HS-27A (cell line): ENCODE results near the gene MPC2.

Source experiments
- DNase-seq: peaks from one replicate; pipeline ENCODE4 v3.0.0-alpha.2; 2012; ENCODE audit warnings: low read depth, missing footprints

Gene MPC2

DNA sequence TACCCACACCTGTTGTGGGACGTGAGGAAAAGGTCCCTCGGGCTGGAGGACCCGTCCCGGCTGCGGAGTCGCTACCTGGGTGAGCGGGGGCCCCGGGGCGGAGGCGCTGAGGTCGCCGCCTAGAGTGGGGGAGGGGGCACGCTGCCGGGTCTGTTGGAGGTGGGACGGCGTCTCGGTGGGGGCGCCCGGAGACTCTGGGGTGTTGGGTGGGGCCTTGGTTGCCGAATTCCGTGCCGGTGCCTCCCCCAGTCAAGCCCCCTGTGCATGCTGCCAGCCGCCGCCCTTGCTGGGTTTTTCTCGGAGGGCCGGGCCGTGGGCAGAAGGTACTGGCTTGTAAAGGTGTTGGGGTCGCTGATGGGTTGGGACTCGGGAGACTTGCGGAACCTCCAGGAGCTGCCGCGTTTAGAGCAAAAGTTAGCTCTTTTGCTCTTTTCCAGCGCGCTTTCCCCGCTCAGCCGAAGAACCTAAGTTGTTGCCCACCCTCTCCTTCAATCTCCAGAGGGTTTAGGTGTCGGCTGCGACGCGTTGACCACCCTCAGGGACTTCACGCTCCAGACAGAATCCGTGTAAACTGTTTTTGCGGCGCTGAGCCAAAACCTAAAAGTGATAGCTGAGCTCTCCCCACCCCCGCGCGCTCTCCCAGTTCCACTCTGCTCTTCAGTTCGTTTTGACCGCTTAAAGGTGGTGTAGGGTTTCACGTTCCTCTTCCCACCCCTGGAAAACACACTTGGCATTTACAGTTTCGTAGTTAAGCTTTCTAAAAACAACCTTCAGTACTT, at the start of gene MPC2:
TSS of gene MPC2 (minus strand) at position 143 of the 779 bp plus-strand sequence. CDS start 1,231 bp downstream, outside the sequence.
- DNase-seq = peak; percentile 52

DNA sequence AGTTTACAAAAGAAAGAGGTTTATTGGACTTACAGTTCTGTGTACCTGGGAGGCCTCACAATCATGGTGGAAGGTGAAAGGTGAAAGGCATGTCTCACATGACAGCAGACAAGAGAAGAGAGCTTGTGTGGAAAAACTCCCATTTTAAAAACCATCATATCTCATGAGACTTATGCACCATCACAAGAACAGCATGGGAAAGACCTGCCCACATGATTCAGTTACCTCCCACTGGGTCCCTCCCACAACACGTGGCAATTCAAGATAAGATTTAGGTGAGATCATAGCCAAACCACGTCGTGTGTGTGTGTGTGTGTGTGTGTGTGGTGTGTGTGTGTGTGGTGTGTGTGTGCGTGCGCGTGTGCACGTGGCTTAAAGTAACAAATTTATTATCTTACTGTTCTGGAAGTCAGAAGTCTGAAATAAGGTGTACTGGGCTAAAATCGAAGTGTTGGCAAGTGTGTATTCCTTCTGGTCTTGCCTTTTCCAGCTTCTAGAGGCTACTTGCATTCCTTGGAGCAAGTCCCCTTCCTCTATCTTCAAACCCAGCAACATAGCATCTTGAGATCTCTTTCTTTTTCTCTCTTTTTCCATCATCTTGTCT, 48.1 kb upstream of the MPC2 start:
- DNase-seq = no peak

DNA sequence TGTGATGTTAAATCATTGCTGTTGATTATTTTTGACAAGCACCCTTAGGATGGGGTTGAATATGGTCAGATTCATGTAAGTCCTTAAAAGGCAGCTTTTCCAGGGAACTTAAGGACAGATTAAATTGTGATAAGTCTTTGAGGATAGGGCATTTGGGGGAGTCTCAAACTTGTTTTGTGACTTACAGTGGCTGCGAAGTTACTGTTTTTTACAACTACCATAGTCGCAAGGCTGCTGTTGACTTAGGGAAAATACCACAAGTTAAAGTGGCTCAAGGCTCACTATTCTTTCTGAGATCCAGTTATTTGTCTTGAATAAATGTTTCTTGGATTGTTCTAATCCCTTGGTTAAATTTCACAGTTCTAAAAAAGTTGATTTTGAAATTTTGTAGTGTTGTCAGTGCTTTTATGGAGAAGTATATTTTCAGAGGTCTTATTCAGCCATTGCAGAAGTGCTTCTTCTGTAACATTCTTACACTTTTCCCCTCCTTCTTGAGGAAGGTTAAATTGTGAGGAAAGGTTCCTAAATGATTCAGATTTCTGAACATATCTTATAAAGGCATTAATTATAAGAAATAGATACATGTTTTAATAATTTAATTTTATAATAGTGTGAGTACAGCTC, 47.0 kb upstream of the MPC2 start:
- DNase-seq = no peak

DNA sequence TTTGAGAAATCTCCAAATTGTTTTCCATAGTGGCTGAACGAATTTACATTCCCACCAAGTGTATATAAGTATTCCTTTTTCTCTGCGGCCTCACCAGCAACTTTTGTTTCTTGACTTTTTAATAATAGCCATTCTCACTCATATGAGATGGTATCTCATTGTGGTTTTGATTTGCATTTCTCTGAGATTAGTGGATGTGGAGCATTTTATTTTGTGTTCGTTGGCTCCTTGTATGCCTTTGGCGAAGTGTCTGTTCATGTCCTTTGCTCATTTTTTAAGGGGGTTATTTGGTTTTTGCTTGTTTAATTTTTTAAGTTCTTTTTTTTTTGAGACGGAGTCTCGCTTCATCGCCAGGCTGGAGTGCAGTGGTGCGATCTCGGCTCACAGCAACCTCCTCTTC, 45.1 kb upstream of the MPC2 start:
- DNase-seq = no peak

DNA sequence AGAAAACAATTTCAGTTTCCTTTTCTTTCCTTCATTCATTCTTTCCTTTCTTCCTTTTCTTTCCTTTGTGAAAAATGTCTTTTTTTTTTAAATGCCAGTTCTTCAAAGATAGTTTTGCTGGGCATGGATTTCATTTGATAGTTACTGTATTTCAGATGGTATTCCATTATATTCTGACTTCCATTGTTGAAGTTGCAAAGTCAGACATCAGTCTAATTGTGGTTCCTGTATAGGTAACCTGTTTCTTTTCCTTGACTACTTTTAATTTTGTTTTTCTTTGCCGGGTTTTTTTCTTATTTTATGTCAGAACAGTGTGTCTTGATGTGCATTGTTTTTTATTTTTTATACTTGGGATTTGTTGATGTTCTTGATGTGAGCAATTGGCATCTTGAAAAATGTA, 40.4 kb upstream of the MPC2 start:
- DNase-seq = no peak

DNA sequence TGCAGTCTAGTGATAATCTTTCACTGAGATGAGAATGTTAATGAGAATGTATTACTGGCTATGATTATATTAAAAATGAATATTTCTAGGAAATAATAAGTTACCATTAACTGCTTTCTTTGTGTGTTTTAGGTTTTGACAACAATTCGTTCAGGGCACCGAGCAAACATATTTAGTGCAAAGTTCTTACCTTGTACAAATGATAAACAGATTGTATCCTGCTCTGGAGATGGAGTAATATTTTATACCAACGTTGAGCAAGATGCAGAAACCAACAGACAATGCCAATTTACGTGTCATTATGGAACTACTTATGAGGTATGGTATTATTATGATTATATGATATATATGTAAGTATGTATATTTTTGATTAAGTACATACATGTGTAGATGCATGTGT, 37.8 kb upstream of the MPC2 start:
- DNase-seq = no peak

DNA sequence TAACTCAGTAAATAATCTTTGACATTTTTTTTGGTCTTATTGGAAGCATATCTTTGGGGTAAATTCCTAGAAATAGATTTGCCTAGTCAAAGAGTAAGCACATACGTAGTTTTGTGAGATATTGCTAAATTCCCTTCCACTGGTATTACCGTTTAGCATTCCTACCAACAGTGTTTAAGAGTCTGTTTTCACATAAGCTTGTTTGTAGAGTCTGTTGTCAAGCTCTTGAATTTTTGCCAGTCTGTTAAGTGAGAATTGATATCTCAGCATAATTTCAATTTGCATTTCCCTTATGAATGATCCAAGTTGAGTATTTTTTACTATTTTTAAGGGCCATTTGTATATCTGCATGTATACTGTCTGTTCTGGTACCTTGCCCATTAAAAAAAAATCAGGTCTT, 37.0 kb upstream of the MPC2 start:
- DNase-seq = no peak

DNA sequence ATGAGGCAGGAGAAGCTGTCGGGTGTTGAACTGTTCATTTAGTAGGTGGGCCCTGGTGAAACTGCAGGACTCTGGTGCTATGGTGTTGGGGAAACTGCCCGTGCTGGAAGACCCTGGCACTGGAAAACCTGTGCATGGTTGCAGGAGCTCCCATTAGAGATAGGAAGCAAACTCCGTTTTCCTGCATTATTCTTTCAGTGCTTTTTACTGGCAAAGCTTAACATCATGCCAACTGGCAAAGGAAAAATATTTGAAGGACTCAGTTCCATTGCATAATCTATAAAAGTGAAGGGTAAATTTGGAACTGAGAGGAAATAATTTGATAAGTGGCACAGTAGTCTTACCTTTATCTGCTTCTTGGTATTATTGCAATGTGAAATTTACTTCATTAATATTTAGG, 31.7 kb upstream of the MPC2 start:
- no peak for DNase-seq

DNA sequence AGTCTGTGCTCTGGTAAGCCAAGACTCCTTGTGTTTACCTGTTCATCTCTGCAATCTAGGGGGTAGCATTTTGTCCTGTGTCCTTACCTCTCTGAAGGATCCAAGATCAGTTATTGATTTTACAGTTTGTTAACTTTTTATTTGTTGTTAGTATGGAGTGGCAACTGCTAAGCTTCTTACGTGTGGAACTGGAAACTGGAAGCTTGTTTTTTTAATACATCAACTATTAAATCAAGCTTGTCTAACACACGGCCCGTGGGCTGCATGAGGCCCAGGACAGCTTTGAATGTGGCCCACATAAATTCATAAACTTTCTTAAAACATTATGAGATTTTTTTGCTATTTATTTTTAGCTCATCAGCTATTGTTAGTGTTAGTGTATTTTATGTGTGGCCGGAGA, 29.2 kb upstream of the MPC2 start:
- DNase-seq = no peak

DNA sequence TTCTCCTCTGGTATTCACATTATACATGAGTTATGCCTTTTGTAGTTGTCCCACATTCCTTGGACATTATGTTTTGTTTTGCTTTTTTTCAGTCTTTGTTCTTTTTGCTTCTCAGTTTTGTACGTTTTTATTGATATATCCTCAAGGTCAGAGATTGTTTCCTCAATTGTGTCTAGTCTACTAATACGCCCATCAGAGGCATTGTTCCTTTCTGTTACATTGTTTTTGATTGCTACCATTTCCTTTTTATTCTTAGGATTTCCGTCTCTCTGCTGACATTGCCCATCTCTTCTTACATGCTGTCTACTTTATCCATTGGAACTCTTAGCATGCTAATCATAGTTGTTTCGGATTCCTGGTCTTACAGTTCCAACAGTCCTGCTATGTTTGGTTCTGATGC, 27.8 kb upstream of the MPC2 start:
- no peak for DNase-seq

DNA sequence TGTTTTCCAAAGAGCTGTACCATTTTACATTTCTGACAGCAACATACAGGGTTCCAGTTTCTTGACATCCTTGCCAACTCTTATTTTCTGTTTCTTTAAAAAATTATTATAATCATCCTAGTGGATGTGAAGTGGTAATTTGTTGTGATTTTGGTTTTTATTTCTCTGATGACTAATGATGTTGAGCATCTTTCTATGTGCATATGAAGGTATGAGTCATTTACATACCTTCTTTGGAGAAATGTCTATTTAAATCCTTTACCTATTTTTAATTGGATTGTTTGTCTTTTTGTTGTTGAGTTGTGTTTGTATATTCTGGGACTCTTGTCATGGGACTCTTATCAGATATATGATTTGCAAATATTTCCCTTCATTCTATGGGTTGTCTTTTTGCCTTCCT, 20.8 kb upstream of the MPC2 start:
- no peak for DNase-seq

DNA sequence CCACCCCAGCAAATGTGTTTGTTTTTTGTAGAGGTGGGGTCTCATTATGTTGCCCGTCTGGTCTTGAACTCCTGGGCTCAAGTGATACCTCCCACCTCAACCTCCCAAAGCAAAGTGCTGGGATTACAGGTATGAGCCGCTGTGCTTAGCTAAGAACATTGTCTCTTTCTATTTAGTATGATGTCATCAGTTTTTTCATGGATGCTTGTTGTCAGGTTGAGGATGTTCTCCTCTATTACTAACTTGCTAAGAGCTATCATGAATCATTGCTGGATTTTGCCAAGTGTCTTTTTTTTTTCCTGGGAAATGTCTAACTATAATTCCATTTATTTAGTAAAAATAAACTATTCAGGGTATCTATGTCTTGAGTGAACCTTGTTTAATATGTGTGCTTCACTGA, 19.0 kb upstream of the MPC2 start:
- DNase-seq = no peak

DNA sequence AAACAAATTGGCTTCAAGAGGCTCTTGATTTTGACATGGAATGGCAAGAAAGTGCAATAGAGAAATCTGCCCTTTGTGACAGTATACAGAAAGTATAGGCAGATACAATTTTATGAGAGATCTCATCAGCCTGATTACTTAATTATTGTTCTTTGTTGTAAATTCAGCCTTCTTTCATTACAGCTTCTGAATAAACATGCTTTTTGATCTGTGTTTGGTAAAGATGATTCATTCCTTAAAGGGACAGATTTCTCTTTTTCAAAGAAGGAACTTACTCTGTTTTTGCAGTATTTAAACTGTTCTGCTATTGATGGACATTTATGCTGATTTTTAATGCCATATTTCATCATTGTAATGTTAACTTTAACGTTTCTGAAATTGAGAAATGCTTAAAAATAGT, 13.7 kb upstream of the MPC2 start:
- no peak for DNase-seq

DNA sequence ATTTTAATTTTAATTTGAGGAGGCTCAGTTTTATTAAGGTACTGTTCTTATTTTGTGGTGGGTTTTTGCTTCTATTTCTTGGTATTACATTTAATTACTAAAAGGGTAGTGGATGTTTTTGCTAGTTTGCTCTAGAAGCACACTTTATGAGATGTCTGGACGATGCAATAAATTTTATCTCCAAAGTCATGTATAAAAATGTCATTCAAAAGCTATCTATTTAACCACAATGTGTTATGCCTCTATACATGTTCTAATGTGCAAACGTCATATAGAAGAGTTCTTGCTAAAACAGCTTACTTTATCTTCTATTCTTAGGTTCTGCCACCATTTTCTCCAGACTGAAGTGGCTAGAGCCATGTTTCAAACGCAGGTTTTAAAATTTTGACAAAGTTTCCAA, 12.9 kb upstream of the MPC2 start:
- no peak for DNase-seq

DNA sequence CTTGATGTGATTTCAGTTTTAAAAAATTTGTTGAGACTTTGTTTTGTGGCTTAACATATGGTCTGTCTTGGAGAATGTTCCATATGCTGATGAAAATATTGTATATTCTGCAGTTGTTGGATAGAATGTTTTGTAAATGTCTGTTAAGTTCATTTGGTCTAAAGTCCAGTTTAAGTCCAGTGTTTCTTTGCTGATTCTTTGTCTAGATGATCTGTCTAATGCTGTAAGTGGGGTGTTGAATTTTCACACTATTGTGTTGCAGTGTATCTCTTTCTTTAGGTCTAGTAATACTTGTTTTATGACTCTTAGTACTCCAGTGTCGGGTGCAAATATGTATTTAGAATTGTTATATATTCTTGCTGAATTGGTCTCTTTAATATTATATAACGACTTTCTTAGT, 10.9 kb upstream of the MPC2 start:
- DNase-seq = no peak

DNA sequence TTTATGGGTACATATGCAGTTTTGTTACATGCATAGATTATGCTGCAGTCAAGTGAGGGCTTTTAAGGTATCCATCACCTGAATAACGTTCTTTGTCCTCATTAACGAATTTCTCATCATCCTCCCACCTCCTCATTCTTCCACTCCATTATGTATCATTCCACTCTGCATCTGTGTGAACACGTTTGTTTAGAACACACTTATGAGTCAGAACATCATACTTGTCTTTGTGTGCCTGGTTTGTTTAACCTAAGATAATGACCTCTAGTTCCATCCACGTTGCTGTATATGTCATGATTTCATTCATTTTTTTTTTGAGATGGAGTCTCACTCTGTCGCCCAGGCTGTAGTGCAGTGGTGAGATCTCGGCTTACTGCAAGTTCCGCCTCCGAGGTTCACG, 6.7 kb upstream of the MPC2 start:
- no peak for DNase-seq

DNA sequence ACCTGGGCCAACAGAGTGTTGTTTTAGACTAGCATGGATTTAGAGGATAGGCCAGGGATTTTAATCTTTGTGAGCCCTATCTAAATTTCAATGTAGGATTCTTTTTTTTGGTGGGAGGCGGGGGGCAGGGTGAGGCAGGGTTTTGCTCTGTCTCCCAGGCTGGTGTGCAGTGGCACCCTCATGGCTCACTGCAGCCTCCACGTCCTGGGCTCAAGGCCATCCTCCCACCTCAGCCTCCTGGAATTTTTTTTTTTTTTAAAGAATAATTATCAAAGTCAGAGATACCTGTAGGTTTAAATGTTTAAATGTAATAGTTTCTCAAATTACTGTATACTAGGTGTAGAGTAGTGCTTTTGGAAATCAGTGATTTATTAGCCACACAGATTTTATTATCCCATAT, 3.4 kb upstream of the MPC2 start:
- no peak for DNase-seq

DNA sequence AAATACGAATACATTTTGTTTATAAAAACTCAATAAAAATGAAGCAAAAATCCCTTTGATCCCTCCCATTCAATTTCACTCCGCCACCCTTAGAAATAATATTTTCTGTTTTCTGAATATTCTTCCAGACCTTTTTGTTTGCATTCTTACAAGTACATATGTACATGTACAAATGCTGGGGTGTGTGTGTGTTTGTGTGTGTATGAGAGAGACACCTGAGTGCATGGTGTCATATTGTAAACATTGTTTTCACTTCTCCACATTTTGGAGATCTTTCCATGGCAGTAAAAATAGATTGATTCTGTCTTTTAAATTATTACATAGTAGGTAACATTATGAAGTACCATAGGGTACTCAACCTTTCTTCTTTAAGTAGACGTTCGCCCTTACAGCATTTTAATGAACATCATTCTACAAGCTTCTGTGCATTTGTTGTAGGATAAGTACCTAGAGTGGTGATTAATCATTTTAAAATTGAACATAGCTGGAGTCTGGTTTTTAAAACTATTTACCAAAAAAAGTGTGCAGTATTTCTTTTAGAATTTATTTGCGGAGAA, 1.3 kb upstream of the MPC2 start:
- no peak for DNase-seq

DNA sequence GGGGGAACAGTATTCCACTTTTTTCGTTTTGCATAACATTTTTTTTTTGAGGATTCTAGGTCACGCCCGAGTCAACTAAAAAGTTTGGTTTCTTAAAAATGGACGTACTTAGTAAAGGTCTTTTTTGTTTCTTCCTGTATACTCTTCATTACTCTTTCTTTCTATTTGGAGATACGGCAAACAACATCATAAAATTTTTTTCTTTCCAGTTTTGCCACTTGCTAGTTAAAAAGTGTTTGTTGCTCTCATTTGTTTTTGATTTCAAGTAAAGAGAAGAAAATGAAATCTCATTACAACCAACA, 788 bp upstream of the MPC2 start:
- DNase-seq = no peak

DNA sequence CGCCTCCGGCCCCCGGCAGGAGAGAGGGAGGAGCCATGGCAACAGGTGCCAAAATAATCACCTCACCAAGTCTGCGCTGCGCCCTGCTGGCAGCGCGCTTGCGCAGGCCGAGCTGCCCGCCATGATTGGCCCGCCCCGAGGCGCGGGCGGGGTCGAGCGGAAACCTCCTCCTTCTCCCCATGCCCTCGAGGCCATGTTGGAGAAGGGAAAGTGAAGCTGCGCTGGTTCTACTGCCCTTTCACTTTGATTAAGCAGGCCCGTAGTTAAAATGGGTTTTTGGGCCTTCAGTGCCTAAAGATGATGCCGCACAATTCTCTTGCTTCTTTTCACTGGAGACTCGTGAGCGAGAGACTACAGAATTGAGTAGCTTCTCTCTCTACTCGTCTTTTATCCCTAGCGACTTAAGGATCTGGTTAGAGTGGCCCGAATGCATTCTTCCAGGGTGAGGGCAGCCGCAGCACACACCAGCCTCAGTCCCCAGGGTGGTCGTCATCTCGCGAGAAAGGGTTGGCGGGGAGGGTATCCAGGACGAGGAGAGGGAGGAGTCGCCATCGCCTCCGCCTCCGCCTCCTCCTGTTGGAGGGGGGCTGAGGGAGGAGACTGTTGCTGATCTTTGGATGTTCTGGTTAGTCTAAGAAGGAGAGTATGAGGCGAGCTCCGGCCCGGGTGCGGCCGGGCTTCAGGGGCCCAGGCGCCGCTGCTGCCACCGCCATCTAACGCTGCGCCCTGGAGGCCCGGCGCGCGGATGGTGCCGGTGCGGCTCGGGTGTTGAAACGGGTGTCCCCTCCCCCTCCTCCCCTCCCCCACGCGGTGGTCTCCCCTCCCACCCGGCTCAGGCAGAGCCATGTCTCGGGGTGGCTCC, 573 bp downstream of the MPC2 start, which contains the start of gene DCAF6:
TSS of gene DCAF6 (plus strand) at position 616 of the 862 bp plus-strand sequence. CDS start at position 845, 229 bp downstream.
- peak; percentile 94 for DNase-seq

DNA sequence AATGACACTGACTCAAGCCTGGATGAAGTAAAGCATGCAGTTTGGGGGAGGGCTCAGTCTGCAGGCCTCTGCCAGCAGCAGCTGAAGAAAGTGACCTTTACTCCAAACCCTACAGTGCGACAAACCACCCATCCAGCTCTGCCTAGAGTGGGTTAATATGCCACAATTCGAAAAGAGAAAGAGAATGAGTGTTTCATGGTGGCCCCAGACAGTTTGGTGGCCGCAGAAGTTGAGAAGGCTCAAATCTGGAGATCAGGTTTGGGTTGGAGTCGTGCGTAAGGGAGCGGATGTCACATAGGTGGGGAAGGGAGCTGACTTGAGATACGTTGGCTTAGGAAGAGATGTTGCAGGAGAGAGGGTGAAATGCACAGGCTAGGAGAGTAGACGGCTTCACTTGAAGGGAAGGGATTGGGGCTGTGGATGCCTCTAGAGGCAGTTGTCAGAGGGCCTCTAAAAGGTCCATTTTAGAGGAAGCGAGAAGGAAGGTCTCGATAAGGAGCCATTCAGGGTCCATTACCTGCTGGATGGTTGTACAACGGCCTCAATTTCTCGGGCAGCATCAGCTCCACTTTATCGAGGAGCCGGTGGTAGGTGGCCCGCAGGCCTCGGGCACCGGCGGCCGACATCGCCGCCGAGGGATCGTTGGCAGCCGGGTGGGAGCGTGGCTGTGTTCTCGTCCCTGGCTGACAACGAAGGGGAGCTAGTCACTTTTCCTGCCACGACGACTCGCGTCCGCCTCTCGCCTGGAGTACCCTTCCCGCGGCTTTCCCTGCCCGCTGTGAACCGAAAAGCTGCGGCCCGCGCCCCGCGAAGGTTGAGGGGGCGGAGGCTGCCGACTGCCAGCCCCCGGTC, 1.4 kb downstream of the MPC2 start:
- peak; percentile 22 for DNase-seq
